Mesothelial cell of epicardium (in vitro differentiated cells): ENCODE data around the gene SYCP2. TPM values are rescaled to one million over a fixed set of nuclear protein-coding genes. Genes with fewer than 3 reads are reported as not detected.

Source experiments
- DNase-seq, 2 experiments: peaks; one replicate each; pipeline ENCODE4 v3.0.0; 2021; ENCODE audit warnings: low spot score in 2 of 2; ENCODE audit not compliant: unreplicated experiment in 2 of 2
- H3K27ac Mint-ChIP-seq: 2 replicates; pipeline ENCODE4 v1.8.0; 2021; ENCODE audit warnings: mixed read lengths
- H3K27me3 Mint-ChIP-seq: 2 replicates; pipeline ENCODE4 v1.8.0; 2021; ENCODE audit warnings: low read depth, mixed read lengths
- H3K36me3 Mint-ChIP-seq: 2 replicates; pipeline ENCODE4 v1.8.0; 2021; ENCODE audit warnings: mixed read lengths
- H3K4me1 Mint-ChIP-seq: 2 replicates; pipeline ENCODE4 v1.8.0; 2021; ENCODE audit warnings: mixed read lengths
- H3K4me3 Mint-ChIP-seq: 2 replicates; pipeline ENCODE4 v1.8.0; 2021; ENCODE audit warnings: mild to moderate bottlenecking, moderate library complexity, mixed read lengths
- H3K9me3 Mint-ChIP-seq: 2 replicates; pipeline ENCODE4 v1.8.0; 2021; ENCODE audit warnings: mixed read lengths
- CTCF ChIP-seq: fragments of 200-600 bp; sonication (generic); IDR thresholded peaks from one replicate; pipeline ENCODE4 v1.5.0; 2021; ENCODE audit warnings: antibody characterized with exemption; ENCODE audit not compliant: unreplicated experiment
- total RNA-seq: library from RNA; stranded (reverse); gene quantifications from 3 replicates; pipeline ENCODE4 v1.2.1, GENCODE V29; 2021

Gene SYCP2
- total RNA-seq, 1 donor from 2014 or later: 2.3 TPM

- peaks cover 98% of the 10 kb centered on the region for H3K27me3 Mint-ChIP-seq
- H3K27ac Mint-ChIP-seq: no peak overlapping the region
- H3K36me3 Mint-ChIP-seq: no peaks in the 10 kb centered on the region
- no peak for DNase-seq
- H3K9me3 Mint-ChIP-seq: no peaks in the 10 kb centered on the region
- no peak overlapping the region for H3K4me3 Mint-ChIP-seq
- no peak for TF ChIP-seq CTCF
- H3K4me1 Mint-ChIP-seq: peaks cover 12% of the 10 kb centered on the region
Measured at GRCh38 chr20:59832406-59833363, 100.8 kb downstream of the SYCP2 start.

- no peak overlapping the region for H3K4me3 Mint-ChIP-seq
- no peaks in the 10 kb centered on the region for H3K36me3 Mint-ChIP-seq
- no peaks in the 10 kb centered on the region for H3K9me3 Mint-ChIP-seq
- H3K4me1 Mint-ChIP-seq: peaks cover 12% of the 10 kb centered on the region
- H3K27me3 Mint-ChIP-seq: peaks cover 98% of the 10 kb centered on the region
- no peak for TF ChIP-seq CTCF
- H3K27ac Mint-ChIP-seq: no peak overlapping the region
- DNase-seq: no peak
Measured at GRCh38 chr20:59831916-59832270, 101.5 kb downstream of the SYCP2 start.

GRCh38 chr20:59831024-59831915 is 102.2 kb downstream of the SYCP2 start:
- no peaks in the 10 kb centered on the region for H3K36me3 Mint-ChIP-seq
- peaks cover 9% of the 10 kb centered on the region for H3K4me1 Mint-ChIP-seq
- no peak overlapping the region for H3K27ac Mint-ChIP-seq
- peaks cover 98% of the 10 kb centered on the region for H3K27me3 Mint-ChIP-seq
- no peak for TF ChIP-seq CTCF
- H3K9me3 Mint-ChIP-seq: no peaks in the 10 kb centered on the region
- no peak overlapping the region for H3K4me3 Mint-ChIP-seq
- no peak for DNase-seq

- TF ChIP-seq CTCF: no peak
- Mint-ChIP-seq H3K27ac (no peak overlapping the region), H3K4me1 (peaks cover 3% of the 10 kb centered on the region), H3K4me3 (no peak overlapping the region), H3K36me3 (no peaks in the 10 kb centered on the region), H3K9me3 (no peaks in the 10 kb centered on the region), H3K27me3 (peaks cover 96% of the 10 kb centered on the region)
- DNase-seq: peak in 1 of 2 experiments; percentile 25
Measured at GRCh38 chr20:59830665-59831023, 102.8 kb downstream of the SYCP2 start.

- H3K36me3 Mint-ChIP-seq: no peaks in the 10 kb centered on the region
- no peaks in the 10 kb centered on the region for H3K9me3 Mint-ChIP-seq
- peaks cover 96% of the 10 kb centered on the region for H3K27me3 Mint-ChIP-seq
- no peak for DNase-seq
- no peaks in the 10 kb centered on the region for H3K4me1 Mint-ChIP-seq
- H3K27ac Mint-ChIP-seq: no peak overlapping the region
- H3K4me3 Mint-ChIP-seq: no peak overlapping the region
- no peak for TF ChIP-seq CTCF
Measured at GRCh38 chr20:59829786-59830664, 103.4 kb downstream of the SYCP2 start.
